GM12878 (cell line): Measurements from ENCODE around the gene TMEM150B.

Source experiments
- CTCF ChIP-seq, 3 experiments: IDR thresholded peaks in 2 of 3; conservative IDR thresholded peaks in 1 of 3; 2 replicates each; pipeline ENCODE4 v1.5.1; 2011; ENCODE audit warnings: low read depth in 3 of 3, low read length in 3 of 3, mild to moderate bottlenecking in 3 of 3, control low read depth in 2 of 3, moderate library complexity in 2 of 3, inconsistent platforms in 1 of 3, mixed read lengths in 1 of 3; ENCODE audit not compliant: control insufficient read depth in 2 of 3, insufficient read depth in 1 of 3; ENCODE audit errors: extremely low read depth in 1 of 3
- HDGF ChIP-seq: fragments of 450-650 bp; IDR thresholded peaks from 2 replicates; pipeline ENCODE4 v1.6.1; 2016; ENCODE audit warnings: antibody characterized with exemption
- PML ChIP-seq: IDR thresholded peaks from 2 replicates; pipeline ENCODE4 v1.6.1; 2012; ENCODE audit warnings: low read length, inconsistent platforms
- POLR2A ChIP-seq: IDR thresholded peaks from 2 replicates; pipeline ENCODE4 v1.6.1; 2011; ENCODE audit warnings: low read depth, mild to moderate bottlenecking, low read length
- STAT1 ChIP-seq: fragments of 450-650 bp; conservative IDR thresholded peaks from 2 replicates; pipeline ENCODE4 v1.6.1; 2014; ENCODE audit warnings: antibody characterized with exemption, mild to moderate bottlenecking
- USF2 ChIP-seq: IDR thresholded peaks from 2 replicates; pipeline ENCODE4 v1.6.1; 2011; ENCODE audit warnings: low read depth, low read length, improper control_type of control experiment, borderline replicate concordance
- ZNF24 ChIP-seq: fragments of 450-650 bp; IDR thresholded peaks from 2 replicates; pipeline ENCODE4 v1.6.1; 2017; ENCODE audit warnings: antibody characterized with exemption, mild to moderate bottlenecking
- ZZZ3 ChIP-seq: IDR thresholded peaks from 2 replicates; pipeline ENCODE4 v1.6.1; 2011; ENCODE audit warnings: low read depth; ENCODE audit not compliant: control insufficient read depth, insufficient read length

GRCh38 chr19:55355213-55355821, 30.2 kb upstream of the TMEM150B start:
- no peak for TF ChIP-seq ZNF24
- TF ChIP-seq ZZZ3 = no peak
- TF ChIP-seq HDGF = no peak
- TF ChIP-seq POLR2A = no peak
- TF ChIP-seq CTCF (IDR thresholded peaks at IDR 0.05 in 2 of 3, conservative IDR thresholded peaks at IDR 0.05 in 1 of 3; ENCODE audit: control insufficient read depth in 2 of 3, extremely low read depth in 1 of 3, insufficient read depth in 1 of 3, low read depth in 3 of 3, low read length in 3 of 3) = no peak
- no peak for TF ChIP-seq STAT1
- no peak for TF ChIP-seq USF2
- TF ChIP-seq PML = no peak
